ENCODE data around the gene PLCG2. TPM values are rescaled to one million over a fixed set of nuclear protein-coding genes. Genes with fewer than 3 reads are reported as not detected.

PLCG2 gene
- total and polyA plus RNA-seq, 2 experiments from 2014 or later, result 3.5 to 10.4 TPM

DNA sequence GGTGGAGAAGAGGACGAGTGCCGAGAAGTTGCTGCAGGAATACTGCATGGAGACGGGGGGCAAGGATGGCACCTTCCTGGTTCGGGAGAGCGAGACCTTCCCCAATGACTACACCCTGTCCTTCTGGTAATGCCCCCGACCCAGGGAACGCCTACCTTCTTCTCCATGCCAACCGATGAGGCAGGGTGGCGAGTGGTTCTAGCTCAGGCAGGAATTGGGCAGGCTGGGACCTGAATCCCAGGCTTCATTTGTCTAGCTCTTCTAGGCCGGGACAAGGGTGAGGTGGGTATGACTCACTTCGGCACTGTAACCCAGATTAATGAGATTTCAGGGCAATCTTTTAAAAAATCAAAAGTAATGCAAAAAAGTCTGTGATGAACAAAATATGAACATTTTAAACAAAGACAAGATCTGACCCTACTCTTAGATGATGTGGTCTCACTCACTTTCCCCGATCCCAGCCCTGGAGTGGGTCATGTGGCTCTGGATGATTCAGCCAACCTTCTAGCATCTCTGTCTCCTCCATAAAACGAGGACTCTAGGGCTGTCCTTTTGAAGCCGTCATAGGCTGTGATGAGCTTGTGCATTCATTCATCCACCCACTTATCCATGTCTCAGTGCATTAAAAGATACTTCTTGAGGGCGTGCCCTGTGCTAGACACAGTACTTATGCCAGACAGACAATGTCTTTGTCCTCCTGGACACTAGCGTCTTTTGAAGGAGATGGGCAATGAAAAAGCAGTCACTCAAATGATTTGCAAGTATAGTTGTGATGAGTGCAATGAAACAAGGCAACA, 129.6 kb downstream of the PLCG2 start:
- no peaks in the 10 kb centered on the region for H3K9me3 ChIP-seq (ENCODE audit: low read depth)
- H3K4me3 ChIP-seq, result no peak overlapping the region
- H3K27ac ChIP-seq, result no peak overlapping the region
- TF ChIP-seq, protein P1, sequence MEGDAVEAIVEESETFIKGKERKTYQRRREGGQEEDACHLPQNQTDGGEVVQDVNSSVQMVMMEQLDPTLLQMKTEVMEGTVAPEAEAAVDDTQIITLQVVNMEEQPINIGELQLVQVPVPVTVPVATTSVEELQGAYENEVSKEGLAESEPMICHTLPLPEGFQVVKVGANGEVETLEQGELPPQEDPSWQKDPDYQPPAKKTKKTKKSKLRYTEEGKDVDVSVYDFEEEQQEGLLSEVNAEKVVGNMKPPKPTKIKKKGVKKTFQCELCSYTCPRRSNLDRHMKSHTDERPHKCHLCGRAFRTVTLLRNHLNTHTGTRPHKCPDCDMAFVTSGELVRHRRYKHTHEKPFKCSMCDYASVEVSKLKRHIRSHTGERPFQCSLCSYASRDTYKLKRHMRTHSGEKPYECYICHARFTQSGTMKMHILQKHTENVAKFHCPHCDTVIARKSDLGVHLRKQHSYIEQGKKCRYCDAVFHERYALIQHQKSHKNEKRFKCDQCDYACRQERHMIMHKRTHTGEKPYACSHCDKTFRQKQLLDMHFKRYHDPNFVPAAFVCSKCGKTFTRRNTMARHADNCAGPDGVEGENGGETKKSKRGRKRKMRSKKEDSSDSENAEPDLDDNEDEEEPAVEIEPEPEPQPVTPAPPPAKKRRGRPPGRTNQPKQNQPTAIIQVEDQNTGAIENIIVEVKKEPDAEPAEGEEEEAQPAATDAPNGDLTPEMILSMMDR (IDR thresholded peaks at IDR 0.05; ENCODE audit: low read depth, low read length), result no peak
- H3K4me1 ChIP-seq (ENCODE audit: low read depth), result no peaks in the 10 kb centered on the region
- H3K27me3 ChIP-seq, result no peaks in the 10 kb centered on the region
- no peak for DNase-seq (ENCODE audit: low read depth in 1 of 2, low spot score in 1 of 2)
- no peaks in the 10 kb centered on the region for H3K36me3 ChIP-seq

DNA sequence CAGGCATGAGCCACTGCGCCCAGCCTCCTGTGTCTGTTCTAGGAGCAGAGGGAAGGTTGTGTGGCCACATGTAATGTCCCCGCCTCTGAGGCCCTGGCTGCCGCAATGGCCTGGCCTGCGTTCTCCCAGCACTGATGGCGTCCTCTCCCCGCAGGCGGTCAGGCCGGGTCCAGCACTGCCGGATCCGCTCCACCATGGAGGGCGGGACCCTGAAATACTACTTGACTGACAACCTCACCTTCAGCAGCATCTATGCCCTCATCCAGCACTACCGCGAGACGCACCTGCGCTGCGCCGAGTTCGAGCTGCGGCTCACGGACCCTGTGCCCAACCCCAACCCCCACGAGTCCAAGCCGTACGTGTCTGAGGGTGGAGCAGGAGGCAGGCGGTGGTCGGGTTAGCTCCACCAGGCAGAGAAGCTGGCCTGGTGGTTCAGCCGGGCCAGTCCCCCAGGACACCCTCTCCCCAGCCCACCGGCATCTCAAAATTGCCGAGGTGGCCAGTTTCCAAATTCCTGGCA, 131.3 kb downstream of the PLCG2 start:
- TF ChIP-seq, protein P1 (IDR thresholded peaks at IDR 0.05; ENCODE audit: low read depth, low read length), result no peak
- no peak for DNase-seq (ENCODE audit: low read depth in 1 of 2, low spot score in 1 of 2)
- H3K4me3 ChIP-seq, result no peak overlapping the region
- H3K9me3 ChIP-seq (ENCODE audit: low read depth), result no peaks in the 10 kb centered on the region
- H3K4me1 ChIP-seq (ENCODE audit: low read depth), result no peaks in the 10 kb centered on the region
- H3K27me3 ChIP-seq, result no peaks in the 10 kb centered on the region
- no peaks in the 10 kb centered on the region for H3K36me3 ChIP-seq
- no peak overlapping the region for H3K27ac ChIP-seq

DNA sequence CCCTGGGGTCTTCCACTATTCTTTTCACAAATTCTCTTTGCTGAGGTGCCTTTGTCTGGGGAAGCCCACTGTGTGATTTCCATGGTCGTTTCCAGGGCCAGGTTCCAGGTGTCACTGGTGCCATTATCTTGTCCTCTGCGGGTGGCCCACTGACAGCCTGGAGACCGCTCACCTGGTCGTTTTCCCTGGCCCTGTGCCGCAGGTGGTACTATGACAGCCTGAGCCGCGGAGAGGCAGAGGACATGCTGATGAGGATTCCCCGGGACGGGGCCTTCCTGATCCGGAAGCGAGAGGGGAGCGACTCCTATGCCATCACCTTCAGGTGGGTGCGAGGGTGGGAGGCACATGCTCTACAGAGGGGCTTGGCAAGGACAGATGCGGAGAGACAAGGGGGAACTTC, 133.3 kb downstream of the PLCG2 start:
- Histone ChIP-seq H3K36me3 (no peaks in the 10 kb centered on the region), H3K27ac (no peak overlapping the region), H3K9me3 (ENCODE audit: low read depth) (no peaks in the 10 kb centered on the region), H3K4me3 (no peak overlapping the region), H3K4me1 (ENCODE audit: low read depth) (no peaks in the 10 kb centered on the region), H3K27me3 (no peaks in the 10 kb centered on the region)
- no peak for DNase-seq (ENCODE audit: low read depth in 1 of 2, low spot score in 1 of 2)
- TF ChIP-seq, protein P1 (IDR thresholded peaks at IDR 0.05; ENCODE audit: low read depth, low read length), result no peak

DNA sequence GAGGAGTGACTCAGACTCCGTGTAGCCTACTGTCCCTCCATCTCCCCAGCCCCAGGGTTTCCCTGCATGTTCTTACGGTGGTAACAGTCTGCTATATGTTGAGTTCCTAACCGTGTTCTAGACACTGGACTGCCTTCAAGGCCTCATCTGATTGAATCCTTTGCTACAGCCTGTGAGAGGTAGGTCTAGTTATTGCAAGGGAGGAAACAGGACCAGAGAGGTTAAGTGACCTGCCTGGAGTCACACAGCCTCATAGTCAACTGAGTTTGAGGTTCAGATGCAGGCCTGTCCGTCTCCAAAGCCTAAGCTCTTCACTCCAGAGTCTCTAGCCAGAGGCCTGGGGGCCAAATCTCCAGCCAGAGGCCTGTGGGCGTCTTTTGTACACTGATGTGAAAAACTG, 134.1 kb downstream of the PLCG2 start:
- TF ChIP-seq, protein P1 (IDR thresholded peaks at IDR 0.05; ENCODE audit: low read depth, low read length), result no peak
- Histone ChIP-seq H3K27ac (no peak overlapping the region), H3K4me3 (no peak overlapping the region), H3K4me1 (ENCODE audit: low read depth) (no peaks in the 10 kb centered on the region), H3K9me3 (ENCODE audit: low read depth) (no peaks in the 10 kb centered on the region), H3K36me3 (no peaks in the 10 kb centered on the region), H3K27me3 (no peaks in the 10 kb centered on the region)
- DNase-seq (ENCODE audit: low read depth in 1 of 2, low spot score in 1 of 2), result no peak

DNA sequence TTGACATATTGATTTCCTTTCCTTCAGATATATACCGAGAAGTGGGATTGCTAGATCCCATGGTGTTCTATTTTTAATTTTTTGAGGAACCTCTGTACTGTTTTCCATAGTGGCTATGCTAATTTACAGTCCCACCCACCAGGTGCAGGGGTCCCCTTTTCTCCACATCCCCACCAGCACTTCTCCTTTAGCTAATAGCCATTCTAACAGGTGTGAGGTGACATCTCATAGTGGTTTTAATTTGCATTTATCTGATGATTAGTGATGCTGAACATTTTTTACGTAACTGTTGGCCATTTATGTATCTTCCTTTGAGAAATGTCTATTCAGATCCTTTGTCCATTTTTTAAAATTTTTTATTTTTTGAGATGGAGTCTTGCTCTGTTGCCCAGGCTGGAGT, 138.3 kb downstream of the PLCG2 start:
- TF ChIP-seq, protein P1 (IDR thresholded peaks at IDR 0.05; ENCODE audit: low read depth, low read length), result no peak
- Histone ChIP-seq H3K27me3 (no peaks in the 10 kb centered on the region), H3K4me3 (no peak overlapping the region), H3K4me1 (ENCODE audit: low read depth) (no peaks in the 10 kb centered on the region), H3K36me3 (no peaks in the 10 kb centered on the region), H3K9me3 (ENCODE audit: low read depth) (no peaks in the 10 kb centered on the region), H3K27ac (no peak overlapping the region)
- DNase-seq (ENCODE audit: low read depth in 1 of 2, low spot score in 1 of 2), result no peak

Measured in cardiac muscle cell (in vitro differentiated cells and primary cell).